Measurements from ENCODE around the gene GLRX5.
A peak's percentile ranks its signal among the peaks of the same experiment; 100 is the strongest.

GLRX5 gene

GRCh38 chr14:95536671-95537070, 1.8 kb downstream of the GLRX5 start:
- no peak for DNase-seq

- no peak for DNase-seq
Observed at GRCh38 chr14:95537298-95538089, 2.6 kb downstream of the GLRX5 start.

- no peak for DNase-seq
Observed at GRCh38 chr14:95538801-95539509, 4.1 kb downstream of the GLRX5 start.

- no peak for DNase-seq
Observed at GRCh38 chr14:95540236-95540855, 5.5 kb downstream of the GLRX5 start.

- DNase-seq = no peak
Observed at GRCh38 chr14:95541346-95541745, 6.5 kb downstream of the GLRX5 start.

- no peak for DNase-seq
Observed at GRCh38 chr14:95541932-95542930, 7.4 kb downstream of the GLRX5 start.

- DNase-seq = no peak
Observed at GRCh38 chr14:95543021-95543420, 8.2 kb downstream of the GLRX5 start.

GRCh38 chr14:95544588-95544987, 9.7 kb downstream of the GLRX5 start:
- DNase-seq = no peak

- no peak for DNase-seq
Observed at GRCh38 chr14:95545515-95546168, 10.8 kb downstream of the GLRX5 start.

- no peak for DNase-seq
Observed at GRCh38 chr14:95547272-95547625, 12.4 kb downstream of the GLRX5 start.

GRCh38 chr14:95547626-95548327, 12.9 kb downstream of the GLRX5 start:
- DNase-seq = no peak

GRCh38 chr14:95548328-95548929, 13.6 kb downstream of the GLRX5 start:
- no peak for DNase-seq

GRCh38 chr14:95549656-95550585, 15.1 kb downstream of the GLRX5 start:
- no peak for DNase-seq

- DNase-seq = no peak
Observed at GRCh38 chr14:95551435-95551834, 16.6 kb downstream of the GLRX5 start.

GRCh38 chr14:95553141-95553540, 18.3 kb downstream of the GLRX5 start:
- DNase-seq = no peak

- no peak for DNase-seq
Observed at GRCh38 chr14:95555053-95555452, 20.2 kb downstream of the GLRX5 start.

- DNase-seq = no peak
Observed at GRCh38 chr14:95557291-95557690, 22.4 kb downstream of the GLRX5 start.

GRCh38 chr14:95557832-95558231, 23.0 kb downstream of the GLRX5 start:
- no peak for DNase-seq

GRCh38 chr14:95559203-95559602, 24.4 kb downstream of the GLRX5 start:
- DNase-seq = no peak

- DNase-seq = peak; percentile 88
Observed at GRCh38 chr14:95561001-95561412, 26.2 kb downstream of the GLRX5 start.

All from NCI-H2171 (cell line).